B cell (primary cell): ENCODE measurements around the gene THSD7B. TPM values are rescaled to one million over a fixed set of nuclear protein-coding genes. Genes with fewer than 3 reads are reported as not detected.

Experiments used
- ATAC-seq: fragments of 200-7000 bp; cut with Tn5 transposase; one replicate; pipeline ENCODE4 v1.10.0; 2021; ENCODE audit warnings: low read depth, mild to moderate bottlenecking, moderate number of reproducible peaks, moderate library complexity
- CTCF ChIA-PET: fragments of 350-600 bp; sonication (Branson Sonifier 250); formaldehyde crosslinking; loops from one replicate; lab custom pipeline; 2021; ENCODE audit warnings: antibody characterized with exemption, inconsistent platforms; lab: Charles Lee
- POLR2A ChIA-PET: fragments of 350-600 bp; sonication (Branson Sonifier 250); formaldehyde crosslinking; loops from one replicate; lab custom pipeline; 2021; ENCODE audit warnings: antibody characterized with exemption; lab: Charles Lee
- DNase-seq: peaks from one replicate; pipeline ENCODE4 v3.0.0; 2013
- H2AFZ ChIP-seq: 2 replicates; pipeline ENCODE4 v1.6.1; 2012; ENCODE audit warnings: mild to moderate bottlenecking, low read depth, low read length; ENCODE audit not compliant: insufficient read depth, poor library complexity, severe bottlenecking
- H3K27ac ChIP-seq, 2 donors: 1 replicate in 1 of 2; 2 replicates in 1 of 2; pipeline ENCODE4 v1.5.1; 2012 to 2013; ENCODE audit warnings: low read length in 2 of 2, mild to moderate bottlenecking in 2 of 2, moderate library complexity in 1 of 2
- H3K27me3 ChIP-seq, 4 experiments: fragments of 200-600 bp in 1 of 4; sonication (generic) in 1 of 4; replicated peaks in 1 of 4; 1 replicate in 2 of 4; 2 replicates in 2 of 4; pipeline versions ENCODE4 v1.6.1 to v1.7.0; 2013 to 2016; ENCODE audit warnings: low read length in 3 of 4, mild to moderate bottlenecking in 2 of 4, mixed read lengths in 1 of 4, moderate library complexity in 1 of 4; ENCODE audit not compliant: insufficient read depth in 4 of 4, control insufficient read depth in 3 of 4; ENCODE audit errors: control extremely low read depth in 1 of 4
- H3K36me3 ChIP-seq, 2 experiments: replicated peaks in 1 of 2; 1 replicate in 1 of 2; 2 replicates in 1 of 2; pipeline versions ENCODE4 v1.6.1 to v1.7.1; 2013; ENCODE audit warnings: low read length in 1 of 2; ENCODE audit not compliant: insufficient read depth in 2 of 2, control insufficient read depth in 1 of 2; ENCODE audit errors: control extremely low read depth in 1 of 2, extremely low read depth in 1 of 2
- H3K4me1 ChIP-seq, 2 donors: fragments of 200-600 bp in 1 of 2; sonication (generic) in 1 of 2; 1 replicate in 1 of 2; 2 replicates in 1 of 2; pipeline versions ENCODE4 v1.5.1 to v1.6.1; 2013 to 2017; ENCODE audit warnings: low read length in 2 of 2; ENCODE audit not compliant: control insufficient read depth in 2 of 2, insufficient read depth in 2 of 2
- H3K4me2 ChIP-seq: replicated peaks from 2 replicates; pipeline ENCODE3; 2012; ENCODE audit warnings: mild to moderate bottlenecking, low read depth, low read length; ENCODE audit not compliant: poor library complexity, severe bottlenecking
- H3K4me3 ChIP-seq, 5 experiments: fragments of 200-600 bp in 1 of 5; sonication (generic) in 1 of 5; 1 replicate in 3 of 5; 2 replicates in 2 of 5; pipeline versions ENCODE4 v1.5.1 to v1.7.0; 2011 to 2016; ENCODE audit warnings: low read length in 4 of 5, mild to moderate bottlenecking in 4 of 5, low read depth in 2 of 5, control low read depth in 1 of 5, moderate library complexity in 1 of 5; ENCODE audit not compliant: insufficient read depth in 1 of 5; ENCODE audit errors: control extremely low read depth in 1 of 5, extremely low read depth in 1 of 5
- H3K79me2 ChIP-seq: fragments of 200-600 bp; sonication (generic); one replicate; pipeline ENCODE4 v1.6.0; 2016; ENCODE audit warnings: low read length; ENCODE audit not compliant: control insufficient read depth, insufficient read depth
- H3K9ac ChIP-seq: fragments of 200-600 bp; sonication (generic); 2 replicates; pipeline ENCODE4 v1.6.1; 2017; ENCODE audit warnings: mild to moderate bottlenecking, low read length, moderate library complexity
- H3K9me3 ChIP-seq, 3 donors: one replicate each; pipeline versions ENCODE4 v1.6.1 to v1.7.1; 2013; ENCODE audit warnings: low read length in 2 of 3; ENCODE audit not compliant: control insufficient read depth in 2 of 3, insufficient read depth in 1 of 3; ENCODE audit errors: control extremely low read depth in 1 of 3
- H4K20me1 ChIP-seq: 2 replicates; pipeline ENCODE4 v1.6.0; 2012; ENCODE audit warnings: mild to moderate bottlenecking, low read length; ENCODE audit not compliant: insufficient read depth, control insufficient read depth, poor library complexity, severe bottlenecking
- H3K27ac Mint-ChIP-seq: one replicate; pipeline ENCODE4 v1.8.0; 2021; ENCODE audit warnings: mixed read lengths
- H3K27me3 Mint-ChIP-seq: one replicate; pipeline ENCODE4 v1.8.0; 2021; ENCODE audit warnings: mixed read lengths
- H3K4me1 Mint-ChIP-seq: one replicate; pipeline ENCODE4 v1.8.0; 2021; ENCODE audit warnings: mixed read lengths
- H3K4me3 Mint-ChIP-seq: one replicate; pipeline ENCODE4 v1.8.0; 2021; ENCODE audit warnings: mixed read lengths
- H3K9me3 Mint-ChIP-seq: one replicate; pipeline ENCODE4 v1.8.0; 2022; ENCODE audit warnings: mixed read lengths; ENCODE audit not compliant: insufficient read depth
- EZH2 ChIP-seq: IDR thresholded peaks from 2 replicates; pipeline ENCODE4 v1.6.1; 2012; ENCODE audit warnings: borderline replicate concordance, low read depth, mild to moderate bottlenecking, moderate library complexity, low read length; ENCODE audit not compliant: insufficient read depth, poor library complexity, severe bottlenecking
- WGBS: methylation state at CpG from one replicate; pipeline ENCODE4 v1.1.5; 2013; ENCODE audit warnings: missing lambda C conversion rate; ENCODE audit not compliant: insufficient coverage; 5-methylcytosine and 5-hydroxymethylcytosine counted together
- intact Hi-C: fragments of 100-400 bp; cut with micrococcal nuclease; formaldehyde crosslinking; loops from one replicate; pipeline ENCODE4 v1.10.0; 2022
- polyA plus RNA-seq: library from polyadenylated mRNA; depleted of rRNA; stranded (reverse); fragments of >200 nt; gene quantifications from 2 replicates; pipeline ENCODE4 v1.2.3, GENCODE V29; 2012
- total RNA-seq, 2 donors: library from RNA; stranded (reverse); fragments of 120-200 nt in 1 of 2; gene quantifications; 1 replicate in 1 of 2; 2 replicates in 1 of 2; pipeline versions ENCODE4 v1.2.3 to v1.2.4, GENCODE V29; 2013 to 2022
- TF ChIP-seq, protein P1 (sequence below): fragments of 200-600 bp; IDR thresholded peaks from one replicate; pipeline ENCODE4 v1.8.0; 2022; ENCODE audit warnings: antibody characterized with exemption, mild to moderate bottlenecking

THSD7B gene
- total and polyA plus RNA-seq, 2 donors (not counting 1 experiment from before 2014, with no cell fraction given) = 0.76 TPM; not detected in 1

DNA sequence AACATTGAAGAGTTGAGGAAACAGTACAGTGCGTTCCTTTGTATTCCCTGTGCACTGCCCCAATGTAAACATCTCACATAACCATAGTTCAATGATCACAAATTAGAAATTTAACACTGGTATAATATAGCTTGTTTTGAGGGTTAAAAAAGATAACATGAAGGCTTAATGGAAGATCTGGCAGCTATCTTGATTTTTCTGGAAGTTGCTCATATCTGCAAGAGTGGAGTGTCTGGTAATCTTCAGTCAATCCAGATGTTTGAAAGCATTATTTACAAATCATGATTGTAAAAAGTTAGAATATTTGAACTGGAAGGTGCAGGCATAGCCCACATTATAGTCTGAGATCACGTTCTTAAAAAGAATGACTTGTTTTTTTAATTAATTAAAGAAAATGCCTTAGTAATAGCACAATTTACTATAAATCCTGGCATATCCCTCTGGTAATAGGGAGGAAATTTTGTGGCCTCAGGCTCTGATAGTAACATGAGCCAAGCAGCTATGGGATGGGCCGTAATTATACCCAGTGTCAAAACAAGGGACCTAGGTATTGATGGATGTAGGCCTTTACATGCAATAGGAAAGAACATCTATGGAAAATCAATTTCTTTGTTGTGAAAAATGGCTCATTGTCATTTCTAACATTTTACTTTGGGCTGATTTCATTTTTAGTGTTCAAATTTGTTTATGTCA is 418.0 kb downstream of the THSD7B start:
- Mint-ChIP-seq H3K27ac (no peak overlapping the region), H3K9me3 (peaks cover 6% of the 10 kb centered on the region), H3K4me1 (no peaks in the 10 kb centered on the region), H3K27me3 (no peaks in the 10 kb centered on the region), H3K4me3 (no peak overlapping the region)
- intact Hi-C loops = no loop called here
- no peak overlapping the region for H3K9ac ChIP-seq
- DNase-seq (no peak), ATAC-seq (no peak)
- no peaks in the 10 kb centered on the region for H3K36me3 ChIP-seq
- WGBS = 100% methylated on average over 1 of the region's 3 CpGs
- TF ChIP-seq EZH2 = no peak
- TF ChIP-seq, protein P1, sequence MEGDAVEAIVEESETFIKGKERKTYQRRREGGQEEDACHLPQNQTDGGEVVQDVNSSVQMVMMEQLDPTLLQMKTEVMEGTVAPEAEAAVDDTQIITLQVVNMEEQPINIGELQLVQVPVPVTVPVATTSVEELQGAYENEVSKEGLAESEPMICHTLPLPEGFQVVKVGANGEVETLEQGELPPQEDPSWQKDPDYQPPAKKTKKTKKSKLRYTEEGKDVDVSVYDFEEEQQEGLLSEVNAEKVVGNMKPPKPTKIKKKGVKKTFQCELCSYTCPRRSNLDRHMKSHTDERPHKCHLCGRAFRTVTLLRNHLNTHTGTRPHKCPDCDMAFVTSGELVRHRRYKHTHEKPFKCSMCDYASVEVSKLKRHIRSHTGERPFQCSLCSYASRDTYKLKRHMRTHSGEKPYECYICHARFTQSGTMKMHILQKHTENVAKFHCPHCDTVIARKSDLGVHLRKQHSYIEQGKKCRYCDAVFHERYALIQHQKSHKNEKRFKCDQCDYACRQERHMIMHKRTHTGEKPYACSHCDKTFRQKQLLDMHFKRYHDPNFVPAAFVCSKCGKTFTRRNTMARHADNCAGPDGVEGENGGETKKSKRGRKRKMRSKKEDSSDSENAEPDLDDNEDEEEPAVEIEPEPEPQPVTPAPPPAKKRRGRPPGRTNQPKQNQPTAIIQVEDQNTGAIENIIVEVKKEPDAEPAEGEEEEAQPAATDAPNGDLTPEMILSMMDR = no peak
- no peak overlapping the region for H2AFZ ChIP-seq
- H3K4me2 ChIP-seq = no peak overlapping the region
- H3K27ac ChIP-seq = no peak overlapping the region
- CTCF ChIA-PET = no interaction called here
- H4K20me1 ChIP-seq = no peaks in the 10 kb centered on the region
- no peaks in the 10 kb centered on the region for H3K4me1 ChIP-seq
- H3K4me3 ChIP-seq = no peak overlapping the region
- no peaks in the 10 kb centered on the region for H3K79me2 ChIP-seq
- H3K9me3 ChIP-seq = peaks cover 0 to 4% (median 0%) of the 10 kb centered on the region in 3 donors
- H3K27me3 ChIP-seq = no peaks in the 10 kb centered on the region
- POLR2A ChIA-PET = no interaction called here

DNA sequence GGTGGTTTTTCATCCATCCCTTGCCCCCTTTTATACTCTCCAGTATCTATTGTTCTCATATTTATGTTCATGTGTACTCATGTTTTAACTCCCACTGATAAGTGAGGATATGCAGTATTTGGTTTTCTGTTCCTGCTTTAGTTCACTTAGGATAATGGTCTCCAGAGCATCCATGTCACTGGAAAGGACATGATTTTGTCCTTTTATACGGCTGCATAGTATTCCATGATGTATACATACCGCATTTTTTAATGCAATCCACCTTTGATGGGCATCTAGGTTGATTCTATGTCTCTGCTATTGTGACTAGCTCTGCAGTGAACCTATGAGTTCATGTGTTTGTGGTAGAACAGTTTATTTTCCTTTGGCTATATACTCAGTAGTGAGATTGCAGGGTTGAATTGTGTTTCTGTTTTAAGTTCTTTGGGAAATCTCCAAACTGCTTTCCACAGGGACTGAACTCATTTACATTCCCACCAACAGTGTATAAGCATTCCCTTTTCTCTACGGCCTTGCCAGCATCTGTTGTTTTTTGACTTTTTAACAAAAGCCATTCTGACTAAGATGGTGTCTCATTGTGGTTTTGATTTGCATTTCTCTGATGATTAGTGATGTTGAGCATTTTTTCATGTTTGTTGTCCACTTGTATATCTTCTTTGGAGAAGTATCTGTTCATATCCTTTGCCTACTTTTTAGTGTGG is 420.2 kb downstream of the THSD7B start:
- no peak overlapping the region for H3K27ac Mint-ChIP-seq

More for the DNA sequence above, 420.2 kb downstream of the THSD7B start:
- no peak for ATAC-seq
- DNase-seq = no peak
- no peak overlapping the region for H3K27ac ChIP-seq
- no peaks in the 10 kb centered on the region for H3K4me1 Mint-ChIP-seq
- H3K79me2 ChIP-seq = no peaks in the 10 kb centered on the region
- no peak overlapping the region for H3K4me3 Mint-ChIP-seq
- peaks cover 0 to 4% (median 0%) of the 10 kb centered on the region in 3 donors for H3K9me3 ChIP-seq
- H4K20me1 ChIP-seq = no peaks in the 10 kb centered on the region
- H3K27me3 Mint-ChIP-seq = no peaks in the 10 kb centered on the region
- no peaks in the 10 kb centered on the region for H3K4me1 ChIP-seq
- no peaks in the 10 kb centered on the region for H3K36me3 ChIP-seq
- H3K9me3 Mint-ChIP-seq = peaks cover 6% of the 10 kb centered on the region
- TF ChIP-seq EZH2 = no peak
- TF ChIP-seq, protein P1 = no peak
- POLR2A ChIA-PET = no interaction called here
- H3K9ac ChIP-seq = no peak overlapping the region
- H2AFZ ChIP-seq = no peak overlapping the region
- WGBS = 90% methylated on average over 2 of the region's 3 CpGs
- H3K4me2 ChIP-seq = no peak overlapping the region
- no peaks in the 10 kb centered on the region for H3K27me3 ChIP-seq
- H3K4me3 ChIP-seq = no peak overlapping the region
- CTCF ChIA-PET = no interaction called here
- intact Hi-C loops = no loop called here
